Skin of body (tissue), 2 donors: ENCODE results near the gene TCF20. TPM values are rescaled to one million over a fixed set of nuclear protein-coding genes. Genes with fewer than 3 reads are reported as not detected.

Experiments used
- DNase-seq: peaks from one replicate; lab custom pipeline; 2025; lab: John Stamatoyannopoulos, UW
- total RNA-seq: library from RNA; depleted of rRNA; stranded (reverse); fragments of >200 nt; gene quantifications from one replicate; pipeline ENCODE4 v1.2.3, GENCODE V29; 2014

Gene TCF20
- total RNA-seq, 1 donor from 2014 or later: 26.1 TPM

GRCh38 chr22:42261296-42261695 is 9.2 kb downstream of the TCF20 start:
- peak; percentile 15 for DNase-seq

GRCh38 chr22:42258126-42258525 is 12.3 kb downstream of the TCF20 start:
- DNase-seq: no peak

GRCh38 chr22:42257386-42257785 is 13.1 kb downstream of the TCF20 start:
- DNase-seq: no peak

- no peak for DNase-seq
Observed at GRCh38 chr22:42256930-42257329, 13.5 kb downstream of the TCF20 start.

GRCh38 chr22:42256220-42256619 is 14.2 kb downstream of the TCF20 start:
- no peak for DNase-seq

GRCh38 chr22:42249831-42250230 is 20.6 kb downstream of the TCF20 start:
- no peak for DNase-seq

- no peak for DNase-seq
Observed at GRCh38 chr22:42248995-42249394, 21.5 kb downstream of the TCF20 start.

GRCh38 chr22:42247596-42247995 is 22.9 kb downstream of the TCF20 start:
- DNase-seq: no peak

GRCh38 chr22:42243802-42244060 is 26.7 kb downstream of the TCF20 start:
- DNase-seq: no peak

GRCh38 chr22:42236848-42237247 is 33.6 kb downstream of the TCF20 start:
- DNase-seq: no peak

- no peak for DNase-seq
Observed at GRCh38 chr22:42236268-42236667, 34.2 kb downstream of the TCF20 start.

GRCh38 chr22:42233879-42234278 is 36.6 kb downstream of the TCF20 start:
- no peak for DNase-seq

- DNase-seq: no peak
Observed at GRCh38 chr22:42231929-42232328, 38.5 kb downstream of the TCF20 start.

GRCh38 chr22:42229455-42230149 is 40.9 kb downstream of the TCF20 start:
- DNase-seq: no peak

- no peak for DNase-seq
Observed at GRCh38 chr22:42228483-42228882, 42.0 kb downstream of the TCF20 start.

GRCh38 chr22:42227435-42227834 is 43.0 kb downstream of the TCF20 start:
- no peak for DNase-seq

GRCh38 chr22:42225841-42226240 is 44.6 kb downstream of the TCF20 start:
- no peak for DNase-seq

- no peak for DNase-seq
Observed at GRCh38 chr22:42222140-42222539, 48.3 kb downstream of the TCF20 start.

Other genes with a start within 250 kb of the TCF20 start
- gene NAGA, start 199.8 kb downstream of the TCF20 start, total RNA-seq: 21.6 TPM
- 14.8 TPM for gene PHETA2, start 196.4 kb downstream of the TCF20 start, total RNA-seq
- gene SMDT1, start 191.0 kb downstream of the TCF20 start, total RNA-seq: 21.2 TPM
- gene NDUFA6, start 179.9 kb downstream of the TCF20 start, total RNA-seq: 51.5 TPM
- 1.4 TPM for gene CYP2D6, start 139.8 kb downstream of the TCF20 start, total RNA-seq
- 1.2 TPM for gene NFAM1, start 161.8 kb upstream of the TCF20 start, total RNA-seq
- gene RRP7A, start 249.1 kb upstream of the TCF20 start, total RNA-seq: 14.3 TPM